ENCODE results near the gene USH1C. TPM values are rescaled to one million over a fixed set of nuclear protein-coding genes. Genes with fewer than 3 reads are reported as not detected.

Gene USH1C
- total RNA-seq, 1 experiment from 2014 or later = 0.47 TPM

DNA sequence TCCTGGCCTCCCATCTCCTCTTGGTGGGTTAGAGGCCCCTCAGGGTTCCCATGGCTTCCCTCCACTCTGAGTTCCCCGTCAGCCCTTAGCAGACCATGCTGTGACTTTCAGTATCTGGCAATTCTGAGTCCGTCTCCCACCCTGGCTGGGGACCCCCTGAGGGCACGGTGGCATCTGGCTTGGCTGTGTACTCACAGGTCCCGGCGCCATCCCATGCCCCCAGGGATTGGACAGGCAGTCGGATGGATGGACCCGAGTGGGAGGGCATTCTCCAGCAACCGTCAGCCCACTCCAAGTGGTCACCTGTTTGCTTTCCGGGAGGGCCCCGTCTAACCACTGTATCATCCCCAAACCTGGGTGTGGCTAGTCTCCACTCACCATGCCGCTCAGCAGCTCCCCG lies 43.5 kb downstream of the USH1C start:
- Histone ChIP-seq H3K4me3 (no peak overlapping the region), H3K9me3 (replicated peaks) (no peaks in the 10 kb centered on the region), H3K4me1 (no peaks in the 10 kb centered on the region), H3K27ac (no peak overlapping the region), H3K36me3 (no peaks in the 10 kb centered on the region), H3K27me3 (peaks cover 2% of the 10 kb centered on the region; the same call in 1 of the 2 replicates)
- no peak for DNase-seq

- no peak for DNase-seq
- H3K27me3 ChIP-seq = peaks cover 4% of the 10 kb centered on the region; the same call in 1 of the 2 replicates
- no peaks in the 10 kb centered on the region for H3K9me3 ChIP-seq (replicated peaks)
These were observed 45.7 kb downstream of the USH1C start for GRCh38 chr11:17498475-17498874.

GRCh38 chr11:17498058-17498457 lies 46.2 kb downstream of the USH1C start:
- no peaks in the 10 kb centered on the region for H3K4me1 ChIP-seq
- DNase-seq = no peak
- no peaks in the 10 kb centered on the region for H3K9me3 ChIP-seq (replicated peaks)
- H3K4me3 ChIP-seq = no peak overlapping the region
- H3K27me3 ChIP-seq = peaks cover 4% of the 10 kb centered on the region; the same call in 1 of the 2 replicates
- no peak overlapping the region for H3K27ac ChIP-seq
- no peaks in the 10 kb centered on the region for H3K36me3 ChIP-seq

More at GRCh38 chr11:17498475-17498874, 45.7 kb downstream of the USH1C start:
- H3K36me3 ChIP-seq = no peaks in the 10 kb centered on the region
- H3K4me1 ChIP-seq = no peaks in the 10 kb centered on the region
- no peak overlapping the region for H3K27ac ChIP-seq
- H3K4me3 ChIP-seq = no peak overlapping the region

DNA sequence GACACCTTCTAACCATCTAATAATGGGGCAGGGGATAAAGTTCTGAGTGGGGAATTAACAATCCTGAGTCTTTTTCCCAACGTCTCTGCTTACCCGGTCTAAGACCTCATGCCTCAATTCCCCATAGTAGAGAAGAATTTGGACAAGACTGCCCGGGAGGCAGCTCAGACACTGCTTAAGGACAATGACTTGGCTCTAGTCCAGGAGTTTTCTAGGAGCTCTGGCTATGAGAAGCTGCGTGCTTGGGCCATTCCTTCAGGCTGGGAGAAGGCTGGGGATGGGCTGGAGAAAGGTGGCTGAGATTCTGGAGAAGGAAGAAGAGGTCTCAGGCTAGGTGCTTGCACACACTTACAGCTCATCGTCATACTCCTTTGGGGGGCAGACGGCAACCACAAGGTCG lies 47.8 kb downstream of the USH1C start:
- Histone ChIP-seq H3K27me3 (peaks cover 4% of the 10 kb centered on the region; the same call in 1 of the 2 replicates), H3K4me3 (no peak overlapping the region), H3K4me1 (no peaks in the 10 kb centered on the region), H3K27ac (no peak overlapping the region), H3K36me3 (no peaks in the 10 kb centered on the region), H3K9me3 (replicated peaks) (no peaks in the 10 kb centered on the region)
- DNase-seq = no peak

GRCh38 chr11:17494019-17494418 lies 50.2 kb downstream of the USH1C start:
- Histone ChIP-seq H3K9me3 (replicated peaks) (no peaks in the 10 kb centered on the region), H3K4me3 (no peak overlapping the region), H3K36me3 (no peaks in the 10 kb centered on the region), H3K4me1 (no peaks in the 10 kb centered on the region), H3K27ac (no peak overlapping the region), H3K27me3 (peaks cover 4% of the 10 kb centered on the region; the same call in 1 of the 2 replicates)
- DNase-seq = no peak

DNA sequence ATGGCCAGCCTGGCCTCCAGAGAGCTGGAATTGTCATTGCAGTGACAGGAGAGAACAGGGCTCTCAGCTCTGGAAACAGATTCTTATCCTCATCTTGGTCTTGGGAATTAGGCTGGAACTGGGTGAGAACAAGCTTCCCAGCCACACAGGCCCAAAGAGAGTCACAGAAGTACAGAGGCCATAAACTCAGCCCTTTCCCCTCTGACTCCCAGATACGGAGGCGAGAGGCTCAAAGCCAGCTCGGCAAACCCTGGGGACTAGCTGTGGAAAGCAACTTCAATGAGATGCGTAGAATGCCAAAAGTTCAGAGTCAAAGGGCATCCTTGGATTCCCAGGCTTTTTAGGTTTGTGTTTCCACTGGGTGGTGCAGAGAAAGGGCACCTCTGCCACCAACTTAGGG lies 53.3 kb downstream of the USH1C start:
- Histone ChIP-seq H3K9me3 (replicated peaks) (no peaks in the 10 kb centered on the region), H3K27ac (no peak overlapping the region), H3K36me3 (no peaks in the 10 kb centered on the region), H3K4me3 (no peak overlapping the region), H3K27me3 (peaks cover 4% of the 10 kb centered on the region; the same call in 1 of the 2 replicates), H3K4me1 (no peaks in the 10 kb centered on the region)
- DNase-seq = no peak

GRCh38 chr11:17490232-17490631 lies 54.0 kb downstream of the USH1C start:
- no peaks in the 10 kb centered on the region; the same call in 1 of the 2 replicates for H3K27me3 ChIP-seq
- no peaks in the 10 kb centered on the region for H3K4me1 ChIP-seq
- H3K27ac ChIP-seq = no peak overlapping the region
- DNase-seq = no peak
- H3K4me3 ChIP-seq = no peak overlapping the region
- no peaks in the 10 kb centered on the region for H3K9me3 ChIP-seq (replicated peaks)
- no peaks in the 10 kb centered on the region for H3K36me3 ChIP-seq

- H3K9me3 ChIP-seq (replicated peaks) = no peaks in the 10 kb centered on the region
- H3K27me3 ChIP-seq = no peaks in the 10 kb centered on the region
- no peak overlapping the region for H3K4me3 ChIP-seq
- no peak for DNase-seq
- H3K4me1 ChIP-seq = no peaks in the 10 kb centered on the region
- no peaks in the 10 kb centered on the region for H3K36me3 ChIP-seq
- no peak overlapping the region for H3K27ac ChIP-seq
These were observed 54.5 kb downstream of the USH1C start for GRCh38 chr11:17489751-17490150.

GRCh38 chr11:17488563-17488962 lies 55.7 kb downstream of the USH1C start:
- Histone ChIP-seq H3K4me1 (no peaks in the 10 kb centered on the region), H3K4me3 (no peak overlapping the region), H3K9me3 (replicated peaks) (peaks cover 3% of the 10 kb centered on the region), H3K27ac (no peak overlapping the region), H3K36me3 (no peaks in the 10 kb centered on the region), H3K27me3 (no peaks in the 10 kb centered on the region)
- DNase-seq = no peak

GRCh38 chr11:17486646-17487045 lies 57.6 kb downstream of the USH1C start:
- Histone ChIP-seq H3K4me3 (no peak overlapping the region), H3K27me3 (no peaks in the 10 kb centered on the region), H3K4me1 (no peaks in the 10 kb centered on the region), H3K27ac (no peak overlapping the region), H3K36me3 (no peaks in the 10 kb centered on the region), H3K9me3 (replicated peaks) (peaks cover 6% of the 10 kb centered on the region)
- no peak for DNase-seq

DNA sequence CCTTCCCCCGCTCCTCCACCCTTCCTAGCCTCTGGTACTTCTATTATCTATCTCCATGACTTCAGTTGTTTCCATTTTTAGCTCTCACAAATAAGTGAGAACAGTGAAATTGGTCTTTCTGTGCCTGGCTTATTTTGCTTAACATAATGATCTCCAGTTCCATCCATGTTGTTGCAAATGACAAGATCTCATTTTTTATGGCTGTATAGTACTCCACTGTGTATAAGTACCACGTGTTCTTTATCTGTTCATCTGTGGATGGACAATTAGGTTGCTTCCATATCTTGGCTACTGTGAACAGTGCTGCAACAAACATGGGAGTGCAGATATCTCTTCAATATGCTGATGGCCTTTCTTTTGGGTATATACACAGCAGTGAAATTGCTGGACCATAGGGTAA lies 60.7 kb downstream of the USH1C start:
- peaks cover 6% of the 10 kb centered on the region for H3K9me3 ChIP-seq (replicated peaks)
- H3K36me3 ChIP-seq = no peaks in the 10 kb centered on the region
- DNase-seq = no peak
- no peak overlapping the region for H3K27ac ChIP-seq
- H3K4me1 ChIP-seq = no peaks in the 10 kb centered on the region
- H3K27me3 ChIP-seq = no peaks in the 10 kb centered on the region
- no peak overlapping the region for H3K4me3 ChIP-seq

DNA sequence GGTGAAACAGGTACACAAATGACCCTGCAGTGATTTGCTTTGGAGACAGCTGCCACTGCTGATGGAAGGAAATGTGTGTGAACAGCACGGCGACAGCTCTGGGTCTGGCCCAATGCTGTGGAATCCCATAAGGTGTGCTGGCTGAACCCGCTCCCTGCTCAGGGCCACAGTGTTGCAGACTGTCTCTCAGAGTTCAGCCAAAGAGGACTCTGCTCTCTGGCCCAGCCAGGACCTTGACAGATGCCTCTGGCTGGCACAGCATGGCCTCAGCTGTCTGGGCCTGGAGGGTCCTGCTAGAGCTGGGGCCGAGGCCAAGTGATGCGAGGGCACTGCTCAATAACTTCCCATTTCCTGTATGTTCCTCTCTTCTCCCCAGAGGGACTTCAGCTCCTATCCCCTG lies 62.3 kb downstream of the USH1C start:
- DNase-seq = no peak
- H3K27ac ChIP-seq = no peak overlapping the region
- no peak overlapping the region for H3K4me3 ChIP-seq
- no peaks in the 10 kb centered on the region for H3K27me3 ChIP-seq
- H3K36me3 ChIP-seq = no peaks in the 10 kb centered on the region
- no peaks in the 10 kb centered on the region for H3K4me1 ChIP-seq
- H3K9me3 ChIP-seq (replicated peaks) = peaks cover 6% of the 10 kb centered on the region

GRCh38 chr11:17479284-17480214 lies 64.7 kb downstream of the USH1C start:
- Histone ChIP-seq H3K4me3 (no peak overlapping the region), H3K36me3 (no peaks in the 10 kb centered on the region), H3K4me1 (no peaks in the 10 kb centered on the region), H3K27ac (no peak overlapping the region), H3K27me3 (no peaks in the 10 kb centered on the region), H3K9me3 (replicated peaks) (peaks cover 6% of the 10 kb centered on the region)
- DNase-seq = peak; percentile 45 to 75

- no peak for DNase-seq
- Histone ChIP-seq H3K4me1 (no peaks in the 10 kb centered on the region), H3K9me3 (replicated peaks) (no peaks in the 10 kb centered on the region), H3K36me3 (no peaks in the 10 kb centered on the region), H3K27ac (no peak overlapping the region), H3K27me3 (peaks cover 2% of the 10 kb centered on the region; the same call in 1 of the 2 replicates), H3K4me3 (no peak overlapping the region)
These were observed 66.1 kb downstream of the USH1C start for GRCh38 chr11:17478070-17478469.

DNA sequence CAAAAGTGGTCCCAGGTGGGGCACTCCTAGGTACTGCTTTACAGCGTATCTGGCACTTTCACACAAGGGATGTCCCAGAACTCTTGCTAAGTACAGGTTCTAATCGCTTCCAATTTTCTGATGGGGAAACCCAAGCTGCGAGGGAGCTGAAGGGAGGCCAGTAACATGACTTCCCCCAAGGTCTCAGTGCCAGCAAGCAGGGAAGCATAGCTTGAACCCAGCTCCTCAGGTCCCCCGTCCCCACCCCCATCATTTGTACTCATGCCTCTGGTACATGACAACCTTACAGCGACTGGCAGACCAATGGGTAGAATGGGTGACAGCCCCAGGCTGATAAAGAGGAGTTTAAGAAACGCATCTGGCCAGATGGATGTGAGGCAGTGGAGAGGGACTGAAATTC lies 66.9 kb downstream of the USH1C start:
- no peaks in the 10 kb centered on the region for H3K9me3 ChIP-seq (replicated peaks)
- peaks cover 5% of the 10 kb centered on the region; the same call in 1 of the 2 replicates for H3K27me3 ChIP-seq

DNA sequence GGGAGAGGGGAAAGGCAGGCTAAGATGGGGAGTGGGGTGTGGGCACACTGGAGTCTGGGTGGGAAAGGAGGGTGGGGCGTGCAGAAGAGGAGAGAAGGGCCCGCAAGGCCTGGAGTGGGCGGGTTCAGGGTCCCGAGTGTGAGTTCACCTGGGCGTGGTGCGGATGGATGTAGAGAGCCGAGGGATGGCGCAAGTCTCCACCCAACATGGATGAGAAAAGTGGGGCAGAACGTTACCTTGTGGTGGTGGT lies 67.2 kb downstream of the USH1C start:
- Histone ChIP-seq H3K36me3 (no peaks in the 10 kb centered on the region), H3K4me3 (no peak overlapping the region), H3K9me3 (replicated peaks) (no peaks in the 10 kb centered on the region), H3K27ac (no peak overlapping the region), H3K4me1 (no peaks in the 10 kb centered on the region), H3K27me3 (peaks cover 5% of the 10 kb centered on the region; the same call in 1 of the 2 replicates)
- DNase-seq = no peak

More for the DNA sequence above, 66.9 kb downstream of the USH1C start:
- Histone ChIP-seq H3K27ac (no peak overlapping the region), H3K4me1 (no peaks in the 10 kb centered on the region), H3K4me3 (no peak overlapping the region), H3K36me3 (no peaks in the 10 kb centered on the region)
- no peak for DNase-seq

Data from SJCRH30 (cell line).